B cell (primary cell): ENCODE data around the gene TRMT11. TPM values are rescaled to one million over a fixed set of nuclear protein-coding genes. Genes with fewer than 3 reads are reported as not detected.

Experiments used
- ATAC-seq: fragments of 200-7000 bp; cut with Tn5 transposase; one replicate; pipeline ENCODE4 v1.10.0; 2021; ENCODE audit warnings: low read depth, mild to moderate bottlenecking, moderate number of reproducible peaks, moderate library complexity
- CTCF ChIA-PET: fragments of 350-600 bp; sonication (Branson Sonifier 250); formaldehyde crosslinking; loops from one replicate; lab custom pipeline; 2021; ENCODE audit warnings: antibody characterized with exemption, inconsistent platforms; lab: Charles Lee
- POLR2A ChIA-PET: fragments of 350-600 bp; sonication (Branson Sonifier 250); formaldehyde crosslinking; loops from one replicate; lab custom pipeline; 2021; ENCODE audit warnings: antibody characterized with exemption; lab: Charles Lee
- DNase-seq: peaks from one replicate; pipeline ENCODE4 v3.0.0; 2013
- H2AFZ ChIP-seq: 2 replicates; pipeline ENCODE4 v1.6.1; 2012; ENCODE audit warnings: mild to moderate bottlenecking, low read depth, low read length; ENCODE audit not compliant: insufficient read depth, poor library complexity, severe bottlenecking
- H3K27ac ChIP-seq, 2 donors: 1 replicate in 1 of 2; 2 replicates in 1 of 2; pipeline ENCODE4 v1.5.1; 2012 to 2013; ENCODE audit warnings: low read length in 2 of 2, mild to moderate bottlenecking in 2 of 2, moderate library complexity in 1 of 2
- H3K27me3 ChIP-seq, 4 experiments: fragments of 200-600 bp in 1 of 4; sonication (generic) in 1 of 4; replicated peaks in 1 of 4; 1 replicate in 2 of 4; 2 replicates in 2 of 4; pipeline versions ENCODE4 v1.6.1 to v1.7.0; 2013 to 2016; ENCODE audit warnings: low read length in 3 of 4, mild to moderate bottlenecking in 2 of 4, mixed read lengths in 1 of 4, moderate library complexity in 1 of 4; ENCODE audit not compliant: insufficient read depth in 4 of 4, control insufficient read depth in 3 of 4; ENCODE audit errors: control extremely low read depth in 1 of 4
- H3K36me3 ChIP-seq, 2 experiments: replicated peaks in 1 of 2; 1 replicate in 1 of 2; 2 replicates in 1 of 2; pipeline versions ENCODE4 v1.6.1 to v1.7.1; 2013; ENCODE audit warnings: low read length in 1 of 2; ENCODE audit not compliant: insufficient read depth in 2 of 2, control insufficient read depth in 1 of 2; ENCODE audit errors: control extremely low read depth in 1 of 2, extremely low read depth in 1 of 2
- H3K4me1 ChIP-seq, 2 donors: fragments of 200-600 bp in 1 of 2; sonication (generic) in 1 of 2; 1 replicate in 1 of 2; 2 replicates in 1 of 2; pipeline versions ENCODE4 v1.5.1 to v1.6.1; 2013 to 2017; ENCODE audit warnings: low read length in 2 of 2; ENCODE audit not compliant: control insufficient read depth in 2 of 2, insufficient read depth in 2 of 2
- H3K4me2 ChIP-seq: replicated peaks from 2 replicates; pipeline ENCODE3; 2012; ENCODE audit warnings: mild to moderate bottlenecking, low read depth, low read length; ENCODE audit not compliant: poor library complexity, severe bottlenecking
- H3K4me3 ChIP-seq, 5 experiments: fragments of 200-600 bp in 1 of 5; sonication (generic) in 1 of 5; 1 replicate in 3 of 5; 2 replicates in 2 of 5; pipeline versions ENCODE4 v1.5.1 to v1.7.0; 2011 to 2016; ENCODE audit warnings: low read length in 4 of 5, mild to moderate bottlenecking in 4 of 5, low read depth in 2 of 5, control low read depth in 1 of 5, moderate library complexity in 1 of 5; ENCODE audit not compliant: insufficient read depth in 1 of 5; ENCODE audit errors: control extremely low read depth in 1 of 5, extremely low read depth in 1 of 5
- H3K79me2 ChIP-seq: fragments of 200-600 bp; sonication (generic); one replicate; pipeline ENCODE4 v1.6.0; 2016; ENCODE audit warnings: low read length; ENCODE audit not compliant: control insufficient read depth, insufficient read depth
- H3K9ac ChIP-seq: fragments of 200-600 bp; sonication (generic); 2 replicates; pipeline ENCODE4 v1.6.1; 2017; ENCODE audit warnings: mild to moderate bottlenecking, low read length, moderate library complexity
- H3K9me3 ChIP-seq, 3 donors: one replicate each; pipeline versions ENCODE4 v1.6.1 to v1.7.1; 2013; ENCODE audit warnings: low read length in 2 of 3; ENCODE audit not compliant: control insufficient read depth in 2 of 3, insufficient read depth in 1 of 3; ENCODE audit errors: control extremely low read depth in 1 of 3
- H4K20me1 ChIP-seq: 2 replicates; pipeline ENCODE4 v1.6.0; 2012; ENCODE audit warnings: mild to moderate bottlenecking, low read length; ENCODE audit not compliant: insufficient read depth, control insufficient read depth, poor library complexity, severe bottlenecking
- H3K27ac Mint-ChIP-seq: one replicate; pipeline ENCODE4 v1.8.0; 2021; ENCODE audit warnings: mixed read lengths
- H3K27me3 Mint-ChIP-seq: one replicate; pipeline ENCODE4 v1.8.0; 2021; ENCODE audit warnings: mixed read lengths
- H3K4me1 Mint-ChIP-seq: one replicate; pipeline ENCODE4 v1.8.0; 2021; ENCODE audit warnings: mixed read lengths
- H3K4me3 Mint-ChIP-seq: one replicate; pipeline ENCODE4 v1.8.0; 2021; ENCODE audit warnings: mixed read lengths
- H3K9me3 Mint-ChIP-seq: one replicate; pipeline ENCODE4 v1.8.0; 2022; ENCODE audit warnings: mixed read lengths; ENCODE audit not compliant: insufficient read depth
- EZH2 ChIP-seq: IDR thresholded peaks from 2 replicates; pipeline ENCODE4 v1.6.1; 2012; ENCODE audit warnings: borderline replicate concordance, low read depth, mild to moderate bottlenecking, moderate library complexity, low read length; ENCODE audit not compliant: insufficient read depth, poor library complexity, severe bottlenecking
- WGBS: methylation state at CpG from one replicate; pipeline ENCODE4 v1.1.5; 2013; ENCODE audit warnings: missing lambda C conversion rate; ENCODE audit not compliant: insufficient coverage; 5-methylcytosine and 5-hydroxymethylcytosine counted together
- intact Hi-C: fragments of 100-400 bp; cut with micrococcal nuclease; formaldehyde crosslinking; loops from one replicate; pipeline ENCODE4 v1.10.0; 2022
- polyA plus RNA-seq: library from polyadenylated mRNA; depleted of rRNA; stranded (reverse); fragments of >200 nt; gene quantifications from 2 replicates; pipeline ENCODE4 v1.2.3, GENCODE V29; 2012
- total RNA-seq, 2 donors: library from RNA; stranded (reverse); fragments of 120-200 nt in 1 of 2; gene quantifications; 1 replicate in 1 of 2; 2 replicates in 1 of 2; pipeline versions ENCODE4 v1.2.3 to v1.2.4, GENCODE V29; 2013 to 2022
- TF ChIP-seq, protein P1 (sequence below): fragments of 200-600 bp; IDR thresholded peaks from one replicate; pipeline ENCODE4 v1.8.0; 2022; ENCODE audit warnings: antibody characterized with exemption, mild to moderate bottlenecking

TRMT11 gene
- total and polyA plus RNA-seq, 2 donors (not counting 1 experiment from before 2014, with no cell fraction given): 12.1 to 30.4 TPM

DNA sequence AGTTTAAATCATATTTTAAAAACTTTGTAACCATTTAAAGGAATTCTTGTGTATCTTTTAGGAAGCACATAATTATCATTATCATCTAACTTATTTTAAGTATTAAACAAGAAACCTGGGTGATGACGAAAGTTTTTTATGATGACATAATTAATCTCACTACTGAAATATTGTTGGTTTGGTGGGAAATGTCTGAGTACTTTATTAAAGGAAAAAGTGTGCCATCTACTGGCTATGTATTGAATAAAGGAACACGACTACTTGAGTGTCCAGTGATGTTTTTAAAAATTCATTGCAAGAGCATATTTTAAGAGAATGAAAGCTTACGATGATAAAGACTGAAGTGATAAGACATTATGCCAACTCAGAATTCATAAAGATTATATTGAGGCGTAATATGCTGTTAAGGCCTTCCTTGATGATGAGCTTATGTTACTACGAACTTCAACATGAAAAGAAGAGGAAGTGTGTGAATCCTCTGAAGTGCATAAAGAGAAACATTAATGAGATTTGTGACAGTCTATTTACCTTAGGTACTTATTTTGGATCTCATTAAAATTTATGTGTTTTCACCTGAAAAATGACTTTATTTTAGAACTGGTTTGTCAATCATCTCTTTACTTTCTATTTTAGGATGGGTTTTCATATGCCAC, 12.0 kb upstream of the TRMT11 start:
- ChIA-PET CTCF (interaction anchor here (0.7 to 8.2 kb wide), 40 partner anchors 9 to 673 kb away, joined by 3 to 65 read pairs (median 5); partner anchors contain the start of genes HDDC2, HINT3, NCOA7 and TRMT11), POLR2A (interaction anchor here (0.6 kb wide), 1 partner anchor 175 kb away, joined by 3 read pairs; no protein-coding TSS in a partner anchor)
- peaks cover 0 to 4% of the 10 kb centered on the region in 2 donors for H3K4me1 ChIP-seq
- H3K27ac ChIP-seq: peak overlapping the region in 1 of 2 donors; percentile 38
- H4K20me1 ChIP-seq: no peaks in the 10 kb centered on the region
- no peaks in the 10 kb centered on the region for H3K9me3 ChIP-seq
- peak overlapping the region; percentile 6 for H3K4me2 ChIP-seq
- WGBS: no CpG with 5 or more reads among the region's 5 CpGs
- no peak overlapping the region for H3K9ac ChIP-seq
- peak; percentile 67 for DNase-seq
- Mint-ChIP-seq H3K9me3 (no peaks in the 10 kb centered on the region), H3K27ac (no peak overlapping the region), H3K4me3 (no peak overlapping the region), H3K4me1 (peaks cover 14% of the 10 kb centered on the region), H3K27me3 (no peaks in the 10 kb centered on the region)
- TF ChIP-seq, protein P1, sequence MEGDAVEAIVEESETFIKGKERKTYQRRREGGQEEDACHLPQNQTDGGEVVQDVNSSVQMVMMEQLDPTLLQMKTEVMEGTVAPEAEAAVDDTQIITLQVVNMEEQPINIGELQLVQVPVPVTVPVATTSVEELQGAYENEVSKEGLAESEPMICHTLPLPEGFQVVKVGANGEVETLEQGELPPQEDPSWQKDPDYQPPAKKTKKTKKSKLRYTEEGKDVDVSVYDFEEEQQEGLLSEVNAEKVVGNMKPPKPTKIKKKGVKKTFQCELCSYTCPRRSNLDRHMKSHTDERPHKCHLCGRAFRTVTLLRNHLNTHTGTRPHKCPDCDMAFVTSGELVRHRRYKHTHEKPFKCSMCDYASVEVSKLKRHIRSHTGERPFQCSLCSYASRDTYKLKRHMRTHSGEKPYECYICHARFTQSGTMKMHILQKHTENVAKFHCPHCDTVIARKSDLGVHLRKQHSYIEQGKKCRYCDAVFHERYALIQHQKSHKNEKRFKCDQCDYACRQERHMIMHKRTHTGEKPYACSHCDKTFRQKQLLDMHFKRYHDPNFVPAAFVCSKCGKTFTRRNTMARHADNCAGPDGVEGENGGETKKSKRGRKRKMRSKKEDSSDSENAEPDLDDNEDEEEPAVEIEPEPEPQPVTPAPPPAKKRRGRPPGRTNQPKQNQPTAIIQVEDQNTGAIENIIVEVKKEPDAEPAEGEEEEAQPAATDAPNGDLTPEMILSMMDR: peak; percentile 79
- no peak for TF ChIP-seq EZH2
- H3K4me3 ChIP-seq: no peak overlapping the region
- peaks cover 1 to 16% of the 10 kb centered on the region in 2 experiments for H3K36me3 ChIP-seq
- peak; percentile 56 for ATAC-seq
- intact Hi-C loops: loop anchor here (1.0 to 5.0 kb wide), 4 partner anchors 18 to 660 kb away; partner anchors contain the start of gene HINT3
- no peaks in the 10 kb centered on the region for H3K79me2 ChIP-seq
- H2AFZ ChIP-seq: peak overlapping the region; percentile 37
- no peaks in the 10 kb centered on the region for H3K27me3 ChIP-seq

- POLR2A ChIA-PET: no interaction called here
- H3K4me1 Mint-ChIP-seq: peaks cover 5% of the 10 kb centered on the region
These were observed 7.2 kb upstream of the TRMT11 start for GRCh38 chr6:125979101-125979500.

More at GRCh38 chr6:125979101-125979500, 7.2 kb upstream of the TRMT11 start:
- no peak overlapping the region for H3K27ac Mint-ChIP-seq
- intact Hi-C loops: no loop called here
- Histone ChIP-seq H2AFZ (no peak overlapping the region), H3K79me2 (no peaks in the 10 kb centered on the region), H3K9ac (no peak overlapping the region), H3K9me3 (no peaks in the 10 kb centered on the region), H3K36me3 (peaks cover 1 to 13% of the 10 kb centered on the region in 2 experiments), H3K27ac (no peak overlapping the region), H3K4me3 (no peak overlapping the region), H3K4me2 (no peak overlapping the region), H3K4me1 (peaks cover 0 to 3% of the 10 kb centered on the region in 2 donors), H3K27me3 (no peaks in the 10 kb centered on the region), H4K20me1 (no peaks in the 10 kb centered on the region)
- DNase-seq (no peak), ATAC-seq (no peak)
- H3K27me3 Mint-ChIP-seq: no peaks in the 10 kb centered on the region
- CTCF ChIA-PET: interaction anchor here (1.6 kb wide), 1 partner anchor 23 kb away, joined by 5 read pairs; the partner anchor contains the start of gene HINT3
- WGBS: 100% methylated on average over 2 of the region's 3 CpGs
- no peaks in the 10 kb centered on the region for H3K9me3 Mint-ChIP-seq
- TF ChIP-seq EZH2: no peak
- TF ChIP-seq, protein P1: no peak
- no peak overlapping the region for H3K4me3 Mint-ChIP-seq
